SJSA1 (cell line): ENCODE data around the gene DEF6. TPM values are rescaled to one million over a fixed set of nuclear protein-coding genes. Genes with fewer than 3 reads are reported as not detected.

Source experiments
- DNase-seq, 2 experiments: peaks; one replicate each; pipeline ENCODE4 v3.0.0-alpha.2; 2015 to 2020; ENCODE audit warnings: low spot score in 2 of 2, low read depth in 1 of 2
- H3K27ac ChIP-seq: fragments of 250-450 bp; sonication (Bioruptor Pico); 2 replicates; pipeline ENCODE4 v1.5.1; 2020; ENCODE audit warnings: mild to moderate bottlenecking, moderate library complexity
- H3K27me3 ChIP-seq: fragments of 250-450 bp; sonication (Bioruptor Pico); replicated peaks from 2 replicates; pipeline ENCODE4 v1.5.1; 2020; ENCODE audit warnings: mild to moderate bottlenecking, moderate library complexity
- H3K36me3 ChIP-seq: fragments of 250-450 bp; sonication (Bioruptor Pico); 2 replicates; pipeline ENCODE4 v1.5.1; 2020; ENCODE audit warnings: mild to moderate bottlenecking
- H3K4me1 ChIP-seq: fragments of 250-450 bp; sonication (Bioruptor Pico); replicated peaks from 2 replicates; pipeline ENCODE4 v1.6.1; 2021; ENCODE audit warnings: mild to moderate bottlenecking
- H3K4me3 ChIP-seq: fragments of 250-450 bp; sonication (Bioruptor Pico); 2 replicates; pipeline ENCODE4 v1.5.1; 2020; ENCODE audit warnings: mild to moderate bottlenecking
- H3K9me3 ChIP-seq: fragments of 250-450 bp; sonication (Bioruptor Pico); replicated peaks from 2 replicates; pipeline ENCODE4 v1.5.1; 2020; ENCODE audit warnings: mild to moderate bottlenecking
- total RNA-seq: library from RNA; depleted of rRNA; stranded (reverse); fragments of >200 nt; shearing (Covaris generic); gene quantifications from 2 replicates; pipeline ENCODE4 v1.2.3, GENCODE V29; 2014

The DEF6 gene
- total RNA-seq, 1 experiment from 2014 or later = 0.05 TPM

GRCh38 chr6:35291491-35291890 lies 6.1 kb upstream of the DEF6 start:
- no peak overlapping the region for H3K27ac ChIP-seq
- H3K36me3 ChIP-seq = peaks cover 68% of the 10 kb centered on the region
- DNase-seq = no peak
- H3K4me3 ChIP-seq = no peak overlapping the region
- no peaks in the 10 kb centered on the region for H3K27me3 ChIP-seq
- no peaks in the 10 kb centered on the region for H3K9me3 ChIP-seq
- H3K4me1 ChIP-seq = no peaks in the 10 kb centered on the region

GRCh38 chr6:35292494-35292893 lies 5.1 kb upstream of the DEF6 start:
- Histone ChIP-seq H3K4me3 (no peak overlapping the region), H3K4me1 (no peaks in the 10 kb centered on the region), H3K27me3 (no peaks in the 10 kb centered on the region), H3K9me3 (no peaks in the 10 kb centered on the region), H3K36me3 (peaks cover 61% of the 10 kb centered on the region), H3K27ac (no peak overlapping the region)
- DNase-seq = no peak

DNA sequence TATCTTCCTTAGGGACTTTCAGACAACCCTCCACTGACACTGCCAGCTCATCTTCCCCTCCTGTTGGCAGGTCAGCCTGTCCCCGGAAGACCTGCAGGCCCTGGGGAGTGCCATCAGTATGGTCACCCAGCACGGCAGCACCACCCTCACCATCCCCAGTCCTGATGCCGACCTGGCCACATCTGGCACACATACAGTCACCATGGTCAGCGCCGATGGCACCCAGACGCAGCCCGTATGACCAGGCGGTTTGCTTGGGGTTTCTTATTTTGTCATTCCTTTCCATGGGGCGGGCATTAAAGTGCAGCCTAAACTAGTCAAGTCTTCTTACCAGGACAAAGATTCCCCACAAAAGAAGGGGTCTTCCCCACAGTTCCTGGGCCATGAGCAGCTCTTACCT lies 3.9 kb upstream of the DEF6 start:
- Histone ChIP-seq H3K36me3 (peaks cover 51% of the 10 kb centered on the region), H3K27me3 (no peaks in the 10 kb centered on the region), H3K4me3 (no peak overlapping the region), H3K9me3 (no peaks in the 10 kb centered on the region), H3K27ac (no peak overlapping the region), H3K4me1 (no peaks in the 10 kb centered on the region)
- DNase-seq = no peak

DNA sequence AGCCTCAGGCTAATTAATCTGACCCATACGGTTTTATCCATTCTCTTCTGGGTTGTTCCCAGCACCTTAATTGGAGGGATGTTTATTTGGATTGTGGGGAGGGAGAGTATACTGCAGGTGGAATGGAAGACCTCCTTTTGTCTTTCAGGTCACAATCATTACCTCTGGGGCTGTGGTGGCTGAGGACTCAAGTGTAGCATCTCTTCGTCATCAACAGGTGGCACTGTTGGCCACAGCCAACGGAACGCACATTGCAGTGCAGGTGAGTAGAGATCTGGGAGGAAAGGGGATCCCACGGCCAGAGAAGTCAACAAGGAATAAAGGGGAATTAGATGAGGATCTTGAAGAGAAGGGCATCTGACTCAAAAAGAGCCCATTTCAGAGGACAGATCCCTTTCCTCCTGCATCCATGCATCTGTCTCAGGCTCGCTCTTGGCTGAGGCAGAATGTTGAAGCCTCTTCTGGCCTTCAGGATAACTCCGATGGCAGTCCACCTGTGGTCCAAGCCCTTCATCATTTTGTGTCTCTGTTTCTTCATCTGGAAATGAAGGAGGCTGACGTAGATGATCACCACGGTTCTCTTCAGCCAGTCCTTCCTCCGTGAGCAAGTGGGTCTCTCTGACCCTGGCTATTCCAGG lies 3.2 kb upstream of the DEF6 start:
- H3K36me3 ChIP-seq = peaks cover 45% of the 10 kb centered on the region
- no peaks in the 10 kb centered on the region for H3K4me1 ChIP-seq
- no peaks in the 10 kb centered on the region for H3K27me3 ChIP-seq
- H3K9me3 ChIP-seq = no peaks in the 10 kb centered on the region
- DNase-seq = peak in 1 of 2 experiments; percentile 19
- no peak overlapping the region for H3K4me3 ChIP-seq
- H3K27ac ChIP-seq = no peak overlapping the region

- no peaks in the 10 kb centered on the region for H3K27me3 ChIP-seq
- no peak for DNase-seq
- H3K4me3 ChIP-seq = no peak overlapping the region
- no peak overlapping the region for H3K27ac ChIP-seq
- H3K9me3 ChIP-seq = no peaks in the 10 kb centered on the region
- no peaks in the 10 kb centered on the region for H3K4me1 ChIP-seq
- peaks cover 42% of the 10 kb centered on the region for H3K36me3 ChIP-seq
These were observed 2.6 kb upstream of the DEF6 start for GRCh38 chr6:35295036-35295435.

DNA sequence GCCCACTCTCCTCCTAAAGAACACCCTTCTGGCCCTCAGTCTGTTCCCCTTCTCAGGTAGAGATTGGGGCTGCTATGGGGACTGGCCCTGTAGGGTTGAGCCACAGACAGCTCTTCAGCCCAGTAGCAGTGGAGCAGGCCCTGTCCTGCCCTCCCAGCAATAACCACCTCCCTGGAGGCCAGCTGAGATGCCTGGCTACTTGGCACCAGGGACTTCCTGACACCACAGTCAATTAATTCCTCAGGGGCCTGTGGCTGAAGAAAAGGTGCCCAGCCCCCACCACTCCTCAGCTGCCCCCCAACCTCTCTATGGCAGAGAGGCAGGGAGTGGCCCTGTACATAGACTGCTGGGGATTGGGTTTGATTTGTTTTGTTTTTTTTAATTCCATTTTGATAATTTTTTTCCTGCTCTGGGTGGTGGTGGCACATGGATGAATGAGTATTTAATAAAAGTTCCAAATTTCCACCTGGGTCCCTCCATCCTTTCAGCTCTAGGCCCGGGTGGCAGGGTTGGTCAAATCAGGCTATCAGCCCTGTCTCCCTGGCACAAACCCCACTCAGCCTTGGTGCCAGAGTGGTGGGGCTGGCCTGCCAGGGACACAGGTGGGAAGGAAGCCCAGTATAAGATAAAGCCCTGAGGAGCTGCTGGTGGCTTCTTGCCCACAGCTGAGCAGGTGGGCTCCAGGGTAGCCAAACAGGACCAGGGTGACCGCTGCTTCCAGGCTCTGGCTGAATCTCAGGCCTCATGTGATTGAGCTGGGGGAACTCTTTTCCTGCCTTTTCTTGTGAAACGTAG lies 1.9 kb upstream of the DEF6 start:
- H3K4me1 ChIP-seq = no peaks in the 10 kb centered on the region
- H3K36me3 ChIP-seq = peaks cover 38% of the 10 kb centered on the region

GRCh38 chr6:35296931-35297600 lies 552 bp upstream of the DEF6 start:
- Histone ChIP-seq H3K4me3 (no peak overlapping the region), H3K27ac (no peak overlapping the region), H3K36me3 (peaks cover 26% of the 10 kb centered on the region), H3K9me3 (no peaks in the 10 kb centered on the region), H3K27me3 (no peaks in the 10 kb centered on the region), H3K4me1 (no peaks in the 10 kb centered on the region)
- no peak for DNase-seq

More for the DNA sequence above, 1.9 kb upstream of the DEF6 start:
- H3K4me3 ChIP-seq = no peak overlapping the region
- DNase-seq = no peak
- no peak overlapping the region for H3K27ac ChIP-seq
- no peaks in the 10 kb centered on the region for H3K27me3 ChIP-seq
- H3K9me3 ChIP-seq = no peaks in the 10 kb centered on the region

GRCh38 chr6:35298625-35299140 lies 1.1 kb downstream of the DEF6 start:
- peaks cover 13% of the 10 kb centered on the region for H3K36me3 ChIP-seq
- no peak overlapping the region for H3K27ac ChIP-seq
- no peaks in the 10 kb centered on the region for H3K4me1 ChIP-seq
- no peak overlapping the region for H3K4me3 ChIP-seq
- H3K9me3 ChIP-seq = no peaks in the 10 kb centered on the region
- H3K27me3 ChIP-seq = no peaks in the 10 kb centered on the region
- DNase-seq = no peak

- no peak overlapping the region for H3K4me3 ChIP-seq
- no peaks in the 10 kb centered on the region for H3K9me3 ChIP-seq
- H3K36me3 ChIP-seq = peaks cover 9% of the 10 kb centered on the region
- DNase-seq = no peak
- no peak overlapping the region for H3K27ac ChIP-seq
- no peaks in the 10 kb centered on the region for H3K4me1 ChIP-seq
- H3K27me3 ChIP-seq = no peaks in the 10 kb centered on the region
These were observed 2.1 kb downstream of the DEF6 start for GRCh38 chr6:35299674-35300073.

GRCh38 chr6:35300848-35301247 lies 3.2 kb downstream of the DEF6 start:
- Histone ChIP-seq H3K4me1 (no peaks in the 10 kb centered on the region), H3K4me3 (no peak overlapping the region), H3K36me3 (no peaks in the 10 kb centered on the region), H3K9me3 (no peaks in the 10 kb centered on the region), H3K27me3 (no peaks in the 10 kb centered on the region), H3K27ac (no peak overlapping the region)
- no peak for DNase-seq

- H3K4me3 ChIP-seq = no peak overlapping the region
- H3K27ac ChIP-seq = no peak overlapping the region
- H3K36me3 ChIP-seq = no peaks in the 10 kb centered on the region
- H3K4me1 ChIP-seq = no peaks in the 10 kb centered on the region
- H3K27me3 ChIP-seq = no peaks in the 10 kb centered on the region
- H3K9me3 ChIP-seq = no peaks in the 10 kb centered on the region
- DNase-seq = no peak
These were observed 5.1 kb downstream of the DEF6 start for GRCh38 chr6:35302604-35303241.

- Histone ChIP-seq H3K4me1 (no peaks in the 10 kb centered on the region), H3K27me3 (no peaks in the 10 kb centered on the region), H3K27ac (no peak overlapping the region), H3K9me3 (no peaks in the 10 kb centered on the region), H3K4me3 (no peak overlapping the region), H3K36me3 (no peaks in the 10 kb centered on the region)
- no peak for DNase-seq
These were observed 6.7 kb downstream of the DEF6 start for GRCh38 chr6:35304299-35304698.

- no peaks in the 10 kb centered on the region for H3K36me3 ChIP-seq
- no peak overlapping the region for H3K27ac ChIP-seq
These were observed 7.5 kb downstream of the DEF6 start for GRCh38 chr6:35305117-35305516.

More at GRCh38 chr6:35305117-35305516, 7.5 kb downstream of the DEF6 start:
- Histone ChIP-seq H3K27me3 (no peaks in the 10 kb centered on the region), H3K9me3 (no peaks in the 10 kb centered on the region), H3K4me3 (no peak overlapping the region), H3K4me1 (no peaks in the 10 kb centered on the region)
- no peak for DNase-seq
